ENCODE data around the gene GDPD4. TPM values are rescaled to one million over a fixed set of nuclear protein-coding genes. Genes with fewer than 3 reads are reported as not detected.
"Not testable (repeated sequence)": the region's sequence is repeated elsewhere in the genome, so short reads cannot be mapped to it uniquely, and the experiment has no call there.

Gene GDPD4, protein sequence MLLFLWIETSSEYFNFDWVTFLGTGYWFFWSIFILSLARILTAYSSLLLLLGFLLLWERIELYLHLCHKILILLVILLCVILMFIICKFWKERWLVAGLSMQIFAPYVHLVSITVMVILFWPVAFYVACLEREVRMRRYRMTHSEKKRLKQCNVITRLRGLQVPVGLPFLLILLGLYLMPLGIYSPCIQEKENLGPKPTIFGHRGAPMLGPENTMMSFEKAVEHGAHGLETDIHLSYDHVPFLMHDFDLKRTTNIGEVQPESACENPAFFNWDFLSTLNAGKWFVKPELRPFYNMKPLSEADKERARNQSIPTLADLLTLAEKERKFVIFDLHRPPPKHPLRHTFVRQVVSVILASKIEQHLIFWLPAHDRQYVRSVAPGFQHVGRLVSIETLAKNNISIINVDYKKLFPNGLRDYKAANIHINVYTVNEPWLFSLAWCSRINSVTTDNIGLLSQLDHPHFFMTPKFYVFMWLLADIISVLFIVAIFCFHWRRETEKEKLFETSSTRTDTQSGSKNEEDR
- total RNA-seq = not detected

GRCh38 chr11:77301510-77301909 lies at the start of gene GDPD4:
TSS of gene GDPD4 (minus strand) at chr11:77301686. CDS start at chr11:77285137, 16,549 bp downstream.
- no peak for DNase-seq

DNA sequence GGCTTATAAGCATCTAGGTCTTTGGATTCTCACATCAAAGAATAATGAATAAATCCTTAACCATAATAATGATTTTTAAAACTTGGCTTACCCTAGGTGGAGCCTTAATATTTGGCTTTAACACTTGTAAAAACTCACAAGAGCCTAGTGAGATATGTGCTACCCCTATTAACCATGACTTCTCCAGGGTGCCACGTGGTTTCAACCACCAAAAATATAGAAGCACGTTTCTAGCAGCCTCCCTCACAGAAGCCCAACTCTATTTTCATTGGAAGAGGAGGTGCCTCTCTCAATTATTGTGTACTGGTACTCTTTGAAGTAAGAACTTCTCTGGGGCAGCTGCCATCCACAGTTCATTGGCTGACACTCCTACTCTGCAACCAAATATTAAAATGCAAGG lies 46.5 kb upstream of the GDPD4 start:
- no peak for DNase-seq

GRCh38 chr11:77346906-77347603 lies 45.6 kb upstream of the GDPD4 start:
- no peak for DNase-seq

DNA sequence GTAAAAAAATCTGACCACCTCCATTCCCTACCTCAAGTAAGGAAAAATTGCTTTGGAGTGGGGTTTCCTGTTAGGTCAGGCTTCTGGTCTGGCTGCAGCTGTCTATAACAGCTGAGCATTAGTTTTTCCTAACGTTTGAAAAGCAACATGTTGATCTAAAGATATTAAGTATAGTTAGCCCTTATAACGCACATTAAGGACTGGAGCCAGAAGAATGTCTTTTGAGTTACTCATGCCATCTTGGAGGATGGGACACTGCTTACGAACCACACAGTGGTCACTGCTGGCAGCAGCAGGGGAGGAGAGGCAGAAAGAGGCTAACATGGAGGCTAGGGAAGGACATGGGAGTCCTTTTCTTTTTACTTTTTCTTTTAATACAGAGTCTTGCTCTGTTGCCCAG lies 44.1 kb upstream of the GDPD4 start:
- no peak for DNase-seq

DNA sequence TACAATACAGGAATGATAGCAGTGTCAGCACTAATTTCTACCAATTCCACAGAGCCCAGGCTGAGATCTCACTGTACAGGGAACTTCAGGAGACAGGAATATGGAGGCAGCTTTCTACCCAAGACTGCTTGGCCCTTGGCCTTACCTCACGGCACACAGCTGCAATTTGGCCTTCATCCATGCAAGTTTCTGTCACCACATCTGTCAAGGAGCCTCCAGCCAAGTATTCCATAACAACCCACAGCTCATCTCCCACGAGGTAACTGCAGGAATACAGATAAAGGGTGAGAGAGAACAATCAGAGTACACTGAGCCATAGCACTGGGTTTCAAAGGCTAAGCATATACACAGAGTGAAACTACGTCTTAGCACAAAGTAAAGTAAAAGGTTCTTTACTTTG lies 39.0 kb upstream of the GDPD4 start:
- DNase-seq = no peak

DNA sequence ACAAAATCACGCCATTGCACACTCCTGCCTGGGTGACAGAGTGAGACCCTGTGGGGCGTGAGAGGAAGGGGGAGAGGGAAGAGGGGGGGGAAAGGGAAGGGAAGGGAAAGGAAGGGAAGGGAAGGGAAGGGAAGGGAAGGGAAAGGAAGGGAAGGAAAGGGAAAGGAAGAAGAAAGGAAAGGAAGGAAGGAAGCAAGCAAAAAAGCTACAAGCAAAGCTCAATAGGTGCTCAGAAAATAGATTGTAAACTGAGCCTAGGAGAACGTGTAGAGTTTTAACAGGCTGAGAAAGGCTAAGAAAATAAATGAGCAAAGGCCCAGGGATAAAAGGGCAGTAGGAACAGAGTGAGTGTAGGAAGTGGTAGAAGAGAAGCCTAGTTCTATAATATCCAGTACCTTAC lies 30.8 kb upstream of the GDPD4 start:
- DNase-seq = no peak

DNA sequence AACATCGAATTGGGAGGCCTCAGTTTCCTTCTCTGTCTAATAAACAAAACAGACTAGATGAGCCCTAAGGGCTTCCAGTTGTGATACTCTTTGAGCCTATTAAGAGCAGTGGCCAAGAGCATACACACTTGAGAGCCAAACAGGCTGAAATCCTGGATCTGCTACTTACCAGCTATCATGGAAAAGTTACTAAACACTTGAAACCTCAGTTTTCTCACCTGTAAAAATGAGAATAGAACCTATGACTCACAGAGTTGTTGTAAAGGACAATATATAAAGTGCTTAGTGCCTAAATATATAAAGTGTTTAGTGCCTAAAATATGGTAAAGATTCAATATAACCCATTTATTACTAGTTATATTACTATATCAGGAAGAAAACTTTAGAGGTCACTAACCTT lies 23.7 kb upstream of the GDPD4 start:
- DNase-seq = no peak

- DNase-seq = no peak
Measured at GRCh38 chr11:77324508-77324907, 23.0 kb upstream of the GDPD4 start.

- no peak for DNase-seq
Measured at GRCh38 chr11:77322926-77323590, 21.6 kb upstream of the GDPD4 start.

DNA sequence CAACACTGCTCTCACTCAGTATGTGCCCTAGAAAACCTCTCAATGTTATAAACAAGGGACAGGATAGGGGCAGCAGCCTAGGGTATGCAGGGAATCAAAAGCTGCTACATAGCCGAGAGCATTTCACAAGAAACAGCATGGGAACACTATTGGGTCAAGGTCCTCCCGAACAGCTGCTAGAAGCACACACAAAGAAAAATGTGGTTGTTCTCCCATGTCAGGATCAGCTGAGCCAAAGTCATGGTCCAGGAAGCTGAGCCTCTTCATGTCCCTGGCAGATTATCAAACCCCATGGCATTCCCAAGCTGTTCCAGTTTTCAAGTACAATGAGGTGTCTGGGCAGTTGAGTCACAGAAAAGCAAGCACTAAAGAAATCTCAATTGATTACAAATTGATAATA lies 21.0 kb upstream of the GDPD4 start:
- DNase-seq = no peak

DNA sequence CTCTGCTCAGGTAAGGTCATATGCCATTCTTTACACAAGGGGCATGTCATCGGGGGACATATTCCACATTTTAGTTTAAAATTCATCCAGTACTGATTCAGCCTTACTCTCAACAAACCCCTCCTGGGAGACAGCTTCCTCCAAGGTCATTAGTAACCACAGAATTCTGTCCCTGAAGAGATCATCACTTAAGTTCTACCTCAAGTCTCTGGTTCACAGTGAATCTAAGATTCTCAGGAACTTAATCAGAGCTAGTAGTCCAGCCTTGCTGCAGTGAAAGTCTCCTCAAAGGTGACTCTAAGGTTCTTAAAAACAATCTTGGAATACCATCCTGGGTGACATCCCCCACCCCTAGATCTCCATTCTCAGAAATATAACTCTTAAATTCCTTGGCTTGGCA lies 18.9 kb upstream of the GDPD4 start:
- no peak for DNase-seq

DNA sequence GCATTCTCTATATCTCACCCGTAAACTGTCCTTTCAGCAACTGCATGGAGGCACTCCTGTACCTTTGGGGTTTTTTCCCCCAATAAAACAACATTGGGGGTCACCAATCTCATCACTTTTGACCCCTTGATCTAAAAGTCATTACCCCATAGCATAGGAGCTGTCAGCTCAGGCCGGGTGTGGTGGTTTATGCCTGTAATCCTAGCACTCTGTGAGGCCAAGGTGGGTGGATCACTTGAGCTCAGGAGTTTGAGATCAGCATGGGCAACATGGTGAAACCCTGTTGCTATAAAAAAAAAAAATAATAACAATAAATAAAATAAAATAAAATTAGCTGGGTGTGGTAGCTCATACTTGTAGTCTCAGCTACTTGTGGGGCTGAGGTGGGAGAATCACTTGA lies 17.1 kb upstream of the GDPD4 start:
- DNase-seq = no peak

- DNase-seq = no peak
Measured at GRCh38 chr11:77316733-77317342, 15.4 kb upstream of the GDPD4 start.

- DNase-seq = no peak
Measured at GRCh38 chr11:77312107-77312506, 10.6 kb upstream of the GDPD4 start.

DNA sequence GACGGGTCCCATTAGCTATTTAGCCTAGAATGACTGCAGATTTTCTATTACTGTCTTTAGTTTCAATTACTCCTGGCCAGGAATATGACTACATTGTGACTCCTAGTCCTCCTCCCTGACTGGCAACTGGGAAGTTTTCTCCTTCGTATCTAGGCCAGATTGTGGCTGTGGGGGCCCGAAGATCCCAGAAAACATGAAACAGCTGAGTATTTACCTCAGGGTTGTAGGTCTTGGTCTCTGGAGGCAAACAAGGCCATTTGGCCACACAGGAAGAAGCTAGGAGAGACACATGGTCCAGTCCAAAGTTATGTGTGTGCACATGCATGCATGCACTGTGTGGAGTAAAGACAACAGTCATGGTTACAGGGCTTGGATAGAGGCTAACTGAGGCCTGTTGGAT lies 10.2 kb upstream of the GDPD4 start:
- DNase-seq = no peak

DNA sequence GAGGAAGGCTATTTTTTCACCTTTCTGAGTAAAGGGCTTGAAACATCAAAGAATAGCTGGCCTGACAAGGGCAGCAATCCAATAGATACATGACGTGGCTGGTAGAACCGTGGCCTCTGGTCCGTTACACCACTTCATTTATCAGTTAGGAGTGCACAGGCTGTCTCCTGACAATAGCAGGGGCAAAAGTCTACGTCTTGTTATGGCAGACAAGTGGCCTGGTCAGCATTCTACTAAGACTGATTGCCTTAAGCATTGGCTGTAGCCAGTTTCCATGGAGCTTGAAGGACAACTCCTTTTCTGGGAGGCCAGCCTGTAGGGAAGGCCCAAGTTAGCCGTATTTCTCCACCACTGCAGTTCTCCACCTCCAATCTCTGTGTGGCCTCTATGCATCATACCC lies 9.2 kb upstream of the GDPD4 start:
- DNase-seq = no peak

DNA sequence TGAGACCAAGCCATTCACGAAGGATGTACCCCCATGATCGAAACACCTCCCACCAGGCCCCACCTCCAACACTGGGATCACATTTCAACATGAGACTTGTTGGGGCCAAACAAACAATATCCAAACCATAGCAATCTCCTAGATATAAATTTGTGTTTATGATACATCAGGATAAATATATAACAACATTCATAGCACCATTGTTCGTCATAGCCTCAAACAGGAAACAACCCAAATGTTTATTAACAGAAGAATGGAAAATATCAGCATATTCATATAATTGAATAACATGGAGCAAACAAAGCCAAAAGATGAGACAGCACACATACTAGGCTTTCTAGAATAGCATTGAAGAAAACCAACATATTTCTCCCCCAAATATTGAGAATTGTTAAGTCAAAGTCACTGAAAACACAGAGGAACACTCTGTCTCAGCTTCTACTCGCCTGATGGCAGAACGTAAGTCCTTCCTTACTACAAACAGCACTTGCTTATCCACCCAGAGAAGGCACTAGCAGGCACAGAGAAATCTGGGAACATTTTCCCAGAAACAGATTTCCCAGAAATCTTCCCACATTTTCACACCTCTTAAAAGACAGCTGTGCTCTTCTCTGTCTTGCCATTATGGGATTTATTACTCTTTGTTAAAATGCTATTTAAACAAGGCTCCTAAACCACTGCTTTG lies 8.1 kb upstream of the GDPD4 start:
- no peak for DNase-seq

- DNase-seq = no peak
Measured at GRCh38 chr11:77308838-77309237, 7.4 kb upstream of the GDPD4 start.

GRCh38 chr11:77303328-77303727 lies 1.8 kb upstream of the GDPD4 start:
- no peak for DNase-seq

DNA sequence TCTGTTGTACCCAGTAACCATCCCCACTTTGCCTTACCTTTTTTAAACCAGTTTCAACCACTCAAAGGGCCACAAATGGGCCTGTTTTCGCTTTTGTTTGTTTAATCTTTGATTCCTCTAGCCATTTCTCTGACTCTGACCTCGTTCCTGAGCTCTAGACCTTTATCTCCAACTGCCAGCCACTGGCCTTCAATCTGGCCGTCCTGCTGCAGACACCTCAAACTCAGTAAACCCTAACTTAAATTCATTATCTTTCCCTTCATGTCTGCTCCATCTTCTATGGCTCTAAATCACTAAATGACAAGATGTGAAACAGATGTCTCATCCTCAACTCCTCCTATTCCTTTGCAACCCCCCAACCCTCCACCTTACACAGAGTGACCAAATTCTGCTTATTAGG lies 1.3 kb upstream of the GDPD4 start:
- DNase-seq = no peak

DNA sequence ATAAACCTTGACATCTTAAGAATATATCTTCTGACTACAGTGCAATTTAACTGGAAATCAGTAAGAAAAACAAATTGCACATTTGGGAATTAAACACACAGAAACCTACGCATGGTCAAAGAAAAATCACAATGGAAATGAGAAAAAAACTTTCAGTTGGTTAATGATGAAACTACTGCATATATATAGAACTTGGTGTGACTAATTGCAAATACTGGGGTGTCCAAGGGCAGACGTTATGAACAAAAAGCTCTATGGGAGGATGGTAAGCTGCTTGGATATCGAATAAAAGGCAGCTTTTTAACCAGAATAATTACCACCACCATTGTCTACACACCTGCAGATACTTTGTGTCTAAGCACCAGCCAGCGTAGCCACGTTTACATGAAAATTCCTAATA lies 791 bp downstream of the GDPD4 start:
- no peak for DNase-seq

DNA sequence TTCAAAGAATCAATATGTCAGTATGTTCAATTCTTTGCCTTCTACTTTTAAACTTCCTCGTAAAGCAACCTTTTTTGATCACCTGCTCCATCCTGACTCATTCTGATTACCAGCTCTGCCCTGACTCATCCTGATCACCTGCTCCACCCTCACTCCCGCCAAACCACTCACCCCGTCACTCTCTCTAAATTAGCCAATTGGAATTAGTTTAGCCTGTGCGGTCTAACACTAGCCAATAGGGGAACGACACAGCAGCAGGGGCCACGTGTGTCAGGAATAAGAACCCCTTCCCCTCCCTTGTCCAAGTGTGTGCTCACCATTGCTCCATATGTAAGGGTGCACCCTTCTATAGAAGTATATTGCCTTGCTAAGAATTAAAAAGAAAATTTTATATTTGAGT lies 1.5 kb downstream of the GDPD4 start:
- DNase-seq = not testable (repeated sequence)
